Thyroid gland (tissue), 4 donors: ENCODE results near the gene ANKRD1. TPM values are rescaled to one million over a fixed set of nuclear protein-coding genes. Genes with fewer than 3 reads are reported as not detected.
"Not testable (repeated sequence)": the region's sequence is repeated elsewhere in the genome, so short reads cannot be mapped to it uniquely, and the experiment has no call there.

Experiments
- DNase-seq, 2 donors: peaks; one replicate each; pipeline ENCODE4 v3.0.0-alpha.2; 2019
- H3K27ac ChIP-seq, 3 donors: fragments of 200-600 bp; sonication (generic); 1 replicate in 2 of 3; 2 replicates in 1 of 3; pipeline ENCODE4 v1.5.1; 2016 to 2019; ENCODE audit warnings: mild to moderate bottlenecking in 1 of 3, moderate library complexity in 1 of 3
- H3K27me3 ChIP-seq: fragments of 200-600 bp; sonication (generic); one replicate; pipeline ENCODE4 v1.5.1; 2019
- H3K36me3 ChIP-seq, 2 donors: fragments of 200-600 bp; sonication (generic); one replicate each; pipeline ENCODE4 v1.5.1; 2016 to 2019
- H3K4me1 ChIP-seq, 2 donors: fragments of 200-600 bp; sonication (generic); one replicate each; pipeline ENCODE4 v1.5.1; 2017 to 2019
- H3K4me3 ChIP-seq, 3 donors: fragments of 200-600 bp; sonication (generic); replicated peaks in 1 of 3; 1 replicate in 2 of 3; 2 replicates in 1 of 3; pipeline ENCODE4 v1.5.1; 2016; ENCODE audit warnings: mild to moderate bottlenecking in 1 of 3
- H3K9me3 ChIP-seq: fragments of 200-600 bp; sonication (generic); one replicate; pipeline ENCODE4 v1.5.1; 2017
- CTCF ChIP-seq, 6 experiments: fragments of 200-600 bp in 3 of 6; fragments of 450-650 bp in 3 of 6; sonication (generic) in 3 of 6; IDR thresholded peaks; one replicate each; pipeline ENCODE4 v1.5.1; 2016 to 2019; ENCODE audit warnings: antibody characterized with exemption in 6 of 6, mild to moderate bottlenecking in 2 of 6, inconsistent platforms in 1 of 6, moderate library complexity in 1 of 6
- POLR2A ChIP-seq, 2 donors: fragments of 450-650 bp; IDR thresholded peaks; one replicate each; pipeline ENCODE4 v1.6.1; 2017; ENCODE audit warnings: antibody characterized with exemption in 2 of 2, mild to moderate bottlenecking in 2 of 2, moderate library complexity in 1 of 2
- WGBS, 2 donors: methylation state at CpG; one replicate each; pipeline ENCODE4 v1.1.5; 2017; 5-methylcytosine and 5-hydroxymethylcytosine counted together
- intact Hi-C: fragments of 100-400 bp; cut with DNase I; formaldehyde crosslinking; loops from one replicate; pipeline ENCODE4 v1.15.1; 2023
- total RNA-seq, 4 donors: library from RNA; depleted of rRNA; stranded (reverse); fragments of >200 nt; gene quantifications; one replicate each; pipeline ENCODE4 v1.2.3, GENCODE V29; 2016

ANKRD1 gene
- total RNA-seq, 4 donors from 2014 or later = 0.94 TPM; not detected in 3

- WGBS, 2 donors = 0 to 50% methylated on average over 1 of the region's 1 CpG
- TF ChIP-seq POLR2A (IDR thresholded peaks at IDR 0.05) (no peak), CTCF (IDR thresholded peaks at IDR 0.05) (no peak)
- no peak overlapping the region for H3K27ac ChIP-seq
- H3K4me1 ChIP-seq = no peaks in the 10 kb centered on the region
- no peak for DNase-seq
- no peaks in the 10 kb centered on the region for H3K27me3 ChIP-seq
- no peak overlapping the region for H3K4me3 ChIP-seq
- no peaks in the 10 kb centered on the region for H3K9me3 ChIP-seq
- H3K36me3 ChIP-seq = no peaks in the 10 kb centered on the region
- intact Hi-C loops = no loop called here
These were observed 23.9 kb upstream of the ANKRD1 start for GRCh38 chr10:90944749-90945148.

- H3K9me3 ChIP-seq, intact Hi-C loops, H3K4me1 ChIP-seq, H3K4me3 ChIP-seq, H3K27ac ChIP-seq, H3K27me3 ChIP-seq, H3K36me3 ChIP-seq, DNase-seq: not testable (repeated sequence)
- WGBS, 2 donors = 70 to 87% methylated on average over 3 of the region's 3 CpGs
These were observed 22.1 kb upstream of the ANKRD1 start for GRCh38 chr10:90942980-90943379.

GRCh38 chr10:90939648-90940047 is 18.8 kb upstream of the ANKRD1 start:
- no peaks in the 10 kb centered on the region for H3K27me3 ChIP-seq
- no peaks in the 10 kb centered on the region for H3K36me3 ChIP-seq
- 85 to 86% methylated on average over 6 of the region's 6 CpGs for WGBS, 2 donors
- H3K4me1 ChIP-seq = no peaks in the 10 kb centered on the region
- DNase-seq = no peak
- H3K9me3 ChIP-seq = no peaks in the 10 kb centered on the region
- no peak for TF ChIP-seq POLR2A (IDR thresholded peaks at IDR 0.05)
- no peak for TF ChIP-seq CTCF (IDR thresholded peaks at IDR 0.05)
- H3K27ac ChIP-seq = no peak overlapping the region
- intact Hi-C loops = no loop called here
- no peak overlapping the region for H3K4me3 ChIP-seq

GRCh38 chr10:90939116-90939515 is 18.2 kb upstream of the ANKRD1 start:
- Histone ChIP-seq H3K36me3 (no peaks in the 10 kb centered on the region), H3K27ac (no peak overlapping the region), H3K27me3 (no peaks in the 10 kb centered on the region), H3K4me3 (no peak overlapping the region), H3K4me1 (no peaks in the 10 kb centered on the region), H3K9me3 (no peaks in the 10 kb centered on the region)
- WGBS, 2 donors = 64 to 72% methylated on average over 1 of the region's 1 CpG
- intact Hi-C loops = no loop called here
- no peak for DNase-seq
- TF ChIP-seq CTCF (IDR thresholded peaks at IDR 0.05) (no peak), POLR2A (IDR thresholded peaks at IDR 0.05) (no peak)

- DNase-seq = no peak
- Histone ChIP-seq H3K4me3 (no peak overlapping the region), H3K27ac (no peak overlapping the region), H3K27me3 (no peaks in the 10 kb centered on the region), H3K36me3 (no peaks in the 10 kb centered on the region), H3K9me3 (no peaks in the 10 kb centered on the region), H3K4me1 (no peaks in the 10 kb centered on the region)
- WGBS, 2 donors = 77 to 81% methylated on average over 8 of the region's 8 CpGs
- intact Hi-C loops = no loop called here
- TF ChIP-seq CTCF (IDR thresholded peaks at IDR 0.05) (no peak), POLR2A (IDR thresholded peaks at IDR 0.05) (no peak)
These were observed 16.9 kb upstream of the ANKRD1 start for GRCh38 chr10:90937645-90938258.

- H3K9me3 ChIP-seq = no peaks in the 10 kb centered on the region
- no peaks in the 10 kb centered on the region for H3K36me3 ChIP-seq
- 74 to 79% methylated on average over 2 of the region's 2 CpGs for WGBS, 2 donors
- no peaks in the 10 kb centered on the region for H3K27me3 ChIP-seq
- DNase-seq = no peak
- H3K4me1 ChIP-seq = peaks cover 2% of the 10 kb centered on the region in 2 donors
- TF ChIP-seq CTCF (IDR thresholded peaks at IDR 0.05) = no peak
- no peak for TF ChIP-seq POLR2A (IDR thresholded peaks at IDR 0.05)
- H3K27ac ChIP-seq = no peak overlapping the region
- H3K4me3 ChIP-seq = no peak overlapping the region
- intact Hi-C loops = no loop called here
These were observed 15.4 kb upstream of the ANKRD1 start for GRCh38 chr10:90936276-90936659.
